Activated CD4-positive, alpha-beta memory T cell treated with anti-CD3 and anti-CD28 coated beads for 36 hours (primary cell): ENCODE results near the gene ZBTB8A. TPM values are rescaled to one million over a fixed set of nuclear protein-coding genes. Genes with fewer than 3 reads are reported as not detected.

Experiments
- CTCF ChIA-PET: fragments of 350-600 bp; sonication (Branson Sonifier 250); formaldehyde crosslinking; loops from one replicate; lab custom pipeline; 2021; ENCODE audit warnings: antibody characterized with exemption, inconsistent platforms; lab: Charles Lee
- POLR2A ChIA-PET: fragments of 350-600 bp; sonication (Branson Sonifier 250); formaldehyde crosslinking; loops from one replicate; lab custom pipeline; 2021; ENCODE audit warnings: antibody characterized with exemption; lab: Charles Lee
- DNase-seq: peaks from one replicate; pipeline ENCODE4 v3.0.0-alpha.2; 2020
- H3K27ac Mint-ChIP-seq: one replicate; pipeline ENCODE4 v1.8.0; 2021; ENCODE audit warnings: mixed read lengths
- H3K27me3 Mint-ChIP-seq: one replicate; pipeline ENCODE4 v1.8.0; 2021; ENCODE audit warnings: mixed read lengths
- H3K36me3 Mint-ChIP-seq: one replicate; pipeline ENCODE4 v1.8.0; 2021; ENCODE audit warnings: mixed read lengths
- H3K4me1 Mint-ChIP-seq: one replicate; pipeline ENCODE4 v1.8.0; 2021; ENCODE audit warnings: low read depth, mixed read lengths
- H3K4me3 Mint-ChIP-seq: one replicate; pipeline ENCODE4 v1.8.0; 2021; ENCODE audit warnings: mild to moderate bottlenecking, mixed read lengths
- H3K9me3 Mint-ChIP-seq: one replicate; pipeline ENCODE4 v1.8.0; 2021; ENCODE audit warnings: mixed read lengths
- intact Hi-C: fragments of 100-400 bp; cut with micrococcal nuclease; formaldehyde crosslinking; loops from one replicate; pipeline ENCODE4 v1.15.1; 2023
- total RNA-seq, 2 experiments: library from RNA; stranded (reverse); gene quantifications; one replicate each; pipeline ENCODE4 v1.2.3, GENCODE V29; 2021

Gene ZBTB8A
- total RNA-seq, 2 experiments from 2014 or later = 0.27 to 0.33 TPM

GRCh38 chr1:32647308-32648134 lies 108.3 kb downstream of the ZBTB8A start:
- peak overlapping the region; percentile 71 for H3K27ac Mint-ChIP-seq
- no peaks in the 10 kb centered on the region for H3K9me3 Mint-ChIP-seq
- peak; percentile 52 for DNase-seq
- H3K4me1 Mint-ChIP-seq = peaks cover 25% of the 10 kb centered on the region
- CTCF ChIA-PET = no interaction called here
- no peaks in the 10 kb centered on the region for H3K27me3 Mint-ChIP-seq
- POLR2A ChIA-PET = interaction anchor here (0.6 to 0.7 kb wide), 2 partner anchors 316 to 604 kb away, joined by 3 read pairs; no protein-coding TSS in a partner anchor
- peak overlapping the region; percentile 99 for H3K4me3 Mint-ChIP-seq
- peaks cover 19% of the 10 kb centered on the region for H3K36me3 Mint-ChIP-seq
- intact Hi-C loops = no loop called here

GRCh38 chr1:32650248-32650751 lies 111.1 kb downstream of the ZBTB8A start, which contains the start of gene ZBTB8OS:
Gene ZBTB8OS (minus strand): TSS chr1:32650550. CDS start chr1:32650529, 21 bp downstream.
- Mint-ChIP-seq H3K27me3 (no peaks in the 10 kb centered on the region), H3K36me3 (peaks cover 38% of the 10 kb centered on the region)
- DNase-seq = peak; percentile 92

GRCh38 chr1:32650752-32651460 lies 111.7 kb downstream of the ZBTB8A start, which contains the start of gene RBBP4:
Gene RBBP4 (plus strand): TSS chr1:32651208. CDS start chr1:32651307, 99 bp downstream.
- H3K9me3 Mint-ChIP-seq = no peaks in the 10 kb centered on the region
- ChIA-PET CTCF (interaction anchor here (1.1 to 2.2 kb wide), 3 partner anchors 122 to 477 kb away, joined by 3 to 9 read pairs (median 4); no protein-coding TSS in a partner anchor), POLR2A (interaction anchor here (0.6 to 1.7 kb wide), 11 partner anchors 21 to 578 kb away, joined by 3 to 13 read pairs (median 3); partner anchors contain the start of genes BSDC1, CCDC28B, S100PBP and TMEM39B)
- H3K27ac Mint-ChIP-seq = peak within 1 kb of the TSS; percentile 100
- DNase-seq = peak; percentile 99
- peaks cover 49% of the 10 kb centered on the region for H3K4me1 Mint-ChIP-seq
- peak within 1 kb of the TSS; percentile 99 for H3K4me3 Mint-ChIP-seq
- H3K27me3 Mint-ChIP-seq = no peaks in the 10 kb centered on the region
- peaks cover 41% of the 10 kb centered on the region for H3K36me3 Mint-ChIP-seq
- intact Hi-C loops = loop anchor here (1.0 to 5.0 kb wide), 6 partner anchors 28 to 696 kb away; partner anchors contain the start of genes MARCKSL1, S100PBP and YARS1

More at GRCh38 chr1:32650248-32650751, 111.1 kb downstream of the ZBTB8A start, which contains the start of gene ZBTB8OS:
- no peaks in the 10 kb centered on the region for H3K9me3 Mint-ChIP-seq
- CTCF ChIA-PET = interaction anchor here (1.1 to 2.2 kb wide), 2 partner anchors 130 to 477 kb away, joined by 3 to 9 read pairs; no protein-coding TSS in a partner anchor
- peaks cover 44% of the 10 kb centered on the region for H3K4me1 Mint-ChIP-seq
- H3K4me3 Mint-ChIP-seq = peak within 1 kb of the TSS; percentile 99
- POLR2A ChIA-PET = interaction anchor here (0.7 to 1.7 kb wide), 6 partner anchors 21 to 578 kb away, joined by 3 to 13 read pairs (median 3); partner anchors contain the start of genes BSDC1, S100PBP, TMEM39B and YARS1
- peak within 1 kb of the TSS; percentile 100 for H3K27ac Mint-ChIP-seq
- intact Hi-C loops = loop anchor here (1.0 to 5.0 kb wide), 6 partner anchors 27 to 697 kb away; partner anchors contain the start of genes MARCKSL1, S100PBP and YARS1

DNA sequence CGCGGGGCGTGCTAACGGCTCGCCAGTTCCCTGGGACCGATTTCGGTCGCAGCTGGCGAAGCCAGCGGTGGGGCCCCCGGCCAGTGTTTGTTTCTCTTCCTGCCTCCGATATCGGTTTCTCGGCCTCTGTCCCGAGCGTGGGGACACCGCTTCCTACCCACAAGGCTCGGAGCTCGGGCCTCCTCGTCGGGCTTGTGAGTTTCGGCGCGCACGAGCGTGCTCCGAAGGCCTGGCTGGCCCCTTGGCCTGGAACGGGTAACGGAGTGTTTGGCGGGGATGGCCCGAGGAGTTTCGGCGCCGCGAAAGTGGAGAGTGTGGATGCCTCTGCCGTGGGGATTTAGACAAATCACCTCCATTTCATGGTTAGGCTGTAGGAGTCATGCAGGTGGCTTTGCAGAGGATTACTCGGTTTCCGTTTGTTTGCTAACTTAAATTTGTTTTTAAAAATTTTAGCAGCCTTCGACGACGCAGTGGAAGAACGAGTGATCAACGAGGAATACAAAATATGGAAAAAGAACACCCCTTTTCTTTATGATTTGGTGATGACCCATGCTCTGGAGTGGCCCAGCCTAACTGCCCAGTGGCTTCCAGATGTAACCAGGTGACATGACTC lies 112.3 kb downstream of the ZBTB8A start:
- CTCF ChIA-PET = interaction anchor here (1.1 to 2.2 kb wide), 3 partner anchors 122 to 476 kb away, joined by 3 to 9 read pairs (median 4); no protein-coding TSS in a partner anchor
- POLR2A ChIA-PET = interaction anchor here (0.6 to 1.7 kb wide), 10 partner anchors 22 to 579 kb away, joined by 3 to 13 read pairs (median 3); partner anchors contain the start of genes BSDC1, CCDC28B, S100PBP and TMEM39B
- Mint-ChIP-seq H3K4me3 (peak overlapping the region; percentile 99), H3K27ac (peak overlapping the region; percentile 100), H3K4me1 (peaks cover 50% of the 10 kb centered on the region), H3K27me3 (no peaks in the 10 kb centered on the region), H3K36me3 (peaks cover 42% of the 10 kb centered on the region), H3K9me3 (no peaks in the 10 kb centered on the region)
- no peak for DNase-seq
- intact Hi-C loops = loop anchor here (5.0 kb wide), 2 partner anchors 314 to 696 kb away; partner anchors contain the start of gene MARCKSL1

GRCh38 chr1:32652244-32652962 lies 113.2 kb downstream of the ZBTB8A start:
- peaks cover 55% of the 10 kb centered on the region for H3K4me1 Mint-ChIP-seq
- peak overlapping the region; percentile 100 for H3K27ac Mint-ChIP-seq
- CTCF ChIA-PET = interaction anchor here (1.1 to 2.2 kb wide), 4 partner anchors 15 to 132 kb away, joined by 3 to 9 read pairs (median 4); no protein-coding TSS in a partner anchor
- peak overlapping the region; percentile 99 for H3K4me3 Mint-ChIP-seq
- peaks cover 49% of the 10 kb centered on the region for H3K36me3 Mint-ChIP-seq
- no peaks in the 10 kb centered on the region for H3K27me3 Mint-ChIP-seq
- POLR2A ChIA-PET = no interaction called here
- no peaks in the 10 kb centered on the region for H3K9me3 Mint-ChIP-seq
- intact Hi-C loops = loop anchor here (5.0 kb wide), 2 partner anchors 315 to 695 kb away; partner anchors contain the start of gene MARCKSL1
- DNase-seq = no peak

Other genes starting within 250 kb of the ZBTB8A start
- 100 to 1,000 TPM; 136 to 139 TPM for gene HDAC1, start 247.3 kb upstream of the ZBTB8A start, total RNA-seq
- gene MARCKSL1, start 203.2 kb upstream of the ZBTB8A start, total RNA-seq = 10 to 100 TPM; 13.1 to 14.6 TPM
- 1 to 10 TPM; 3.6 to 4.2 TPM for gene FAM229A, start 176.9 kb upstream of the ZBTB8A start, total RNA-seq
- under 1 TPM; 0.69 to 0.90 TPM for gene TSSK3, start 176.9 kb upstream of the ZBTB8A start, total RNA-seq
- gene BSDC1, start 145.0 kb upstream of the ZBTB8A start, total RNA-seq = 10 to 100 TPM; 32.1 to 33.2 TPM
- gene ZBTB8B, start 74.4 kb upstream of the ZBTB8A start, total RNA-seq = not detected
- 10 to 100 TPM; 64.8 to 67.4 TPM for gene ZBTB8OS, start 111.1 kb downstream of the ZBTB8A start, total RNA-seq
- gene RBBP4, start 111.8 kb downstream of the ZBTB8A start, total RNA-seq = 100 to 1,000 TPM; 325 to 334 TPM
- gene SYNC, start 163.3 kb downstream of the ZBTB8A start, total RNA-seq = not detected